Measurements from ENCODE around the gene MARK4. TPM values are rescaled to one million over a fixed set of nuclear protein-coding genes. Genes with fewer than 3 reads are reported as not detected.

Gene MARK4
- total and polyA plus RNA-seq, 2 experiments from 2014 or later = 16.6 to 38.6 TPM

- Histone ChIP-seq H3K36me3 (ENCODE audit: insufficient read depth) (0 out of 2 replicates have a peak, but pooled peaks cover 4% of the 10 kb centered on the region), H3K9me2 (ENCODE audit: insufficient read depth) (no peaks in the 10 kb centered on the region), H3K27me3 (ENCODE audit: insufficient read depth) (no peaks in the 10 kb centered on the region), H2AFZ (no peak overlapping the region), H3F3A (replicated peaks; ENCODE audit: low read depth) (no peaks in the 10 kb centered on the region), H3K4me1 (ENCODE audit: insufficient read depth) (no peaks in the 10 kb centered on the region), H3K79me2 (replicated peaks; ENCODE audit: insufficient read depth) (no peaks in the 10 kb centered on the region), H3K4me3 (no peak overlapping the region), H3K27ac (ENCODE audit: low read depth) (no peak overlapping the region), H4K20me1 (replicated peaks; ENCODE audit: insufficient read depth) (no peaks in the 10 kb centered on the region; the same call in 1 of the 2 replicates), H3K4me2 (no peak overlapping the region)
- peaks cover 7% of the 10 kb centered on the region for H3K27me3 Mint-ChIP-seq (ENCODE audit: insufficient read depth, low read depth, poor library complexity)
- DNase-seq (ENCODE audit: low spot score) (no peak), ATAC-seq (no peak)
- TF ChIP-seq CTCF (conservative IDR thresholded peaks at IDR 0.05; ENCODE audit: low read depth in 2 of 2) (no peak), POLR2AphosphoS5 (IDR thresholded peaks at IDR 0.05; ENCODE audit: low read depth) (no peak), EZH2 (IDR thresholded peaks at IDR 0.05; ENCODE audit: low read depth, unreplicated experiment) (no peak), ZNF462 (CRISPR knock-in tag; IDR thresholded peaks at IDR 0.05) (no peak), JUNB (IDR thresholded peaks at IDR 0.05; ENCODE audit: unreplicated experiment) (no peak), ZNF114 (CRISPR knock-in tag; IDR thresholded peaks at IDR 0.05) (no peak), REST (IDR thresholded peaks at IDR 0.05; ENCODE audit: unreplicated experiment) (no peak), STAT1 (IDR thresholded peaks at IDR 0.05; ENCODE audit: unreplicated experiment) (no peak), ETS1 (IDR thresholded peaks at IDR 0.05) (no peak)
- H3K27ac Mint-ChIP-seq = no peak overlapping the region
- H3K9me3 Mint-ChIP-seq = no peaks in the 10 kb centered on the region; the same call in 2 of the 3 replicates
- H3K4me3 Mint-ChIP-seq = no peak overlapping the region
- no peaks in the 10 kb centered on the region for H3K4me1 Mint-ChIP-seq
- no peaks in the 10 kb centered on the region for H3K36me3 Mint-ChIP-seq (ENCODE audit: low read depth)
These were observed 14.3 kb downstream of the MARK4 start for GRCh38 chr19:45265375-45265774.
